HG02852 (cell line): ENCODE results near the gene LARP4B.
A peak's percentile ranks its signal among the peaks of the same experiment; 100 is the strongest.
"Not testable (repeated sequence)": the region's sequence is repeated elsewhere in the genome, so short reads cannot be mapped to it uniquely, and the experiment has no call there.

Experiments
- ATAC-seq: cut with Tn5 transposase; IDR thresholded peaks from one replicate; pipeline ENCODE4 v1.9.1; 2021; ENCODE audit warnings: mild to moderate bottlenecking, moderate library complexity; ENCODE audit not compliant: unreplicated experiment

LARP4B gene

GRCh38 chr10:958856-959255, 27.4 kb upstream of the LARP4B start:
- ATAC-seq = no peak

DNA sequence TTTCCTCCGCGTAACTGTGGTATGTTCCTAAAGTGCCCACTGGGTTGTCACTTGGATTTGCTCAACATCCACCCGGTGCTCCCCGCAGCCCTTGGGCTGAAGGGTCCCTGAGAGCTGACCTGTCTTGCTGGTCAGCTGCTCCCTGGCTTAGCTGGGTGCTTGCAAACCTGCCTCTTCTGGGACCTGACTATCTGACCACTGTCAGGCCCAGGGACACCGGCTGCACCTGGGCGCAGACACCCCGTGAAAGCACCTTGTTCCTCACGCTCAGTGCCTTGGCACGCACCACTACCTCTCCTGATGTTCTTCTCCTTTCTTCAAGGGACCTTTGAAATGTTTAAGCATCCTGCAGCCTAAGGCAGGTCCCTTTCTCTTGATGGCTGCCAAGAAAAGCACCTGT, 26.6 kb upstream of the LARP4B start:
- ATAC-seq = no peak

DNA sequence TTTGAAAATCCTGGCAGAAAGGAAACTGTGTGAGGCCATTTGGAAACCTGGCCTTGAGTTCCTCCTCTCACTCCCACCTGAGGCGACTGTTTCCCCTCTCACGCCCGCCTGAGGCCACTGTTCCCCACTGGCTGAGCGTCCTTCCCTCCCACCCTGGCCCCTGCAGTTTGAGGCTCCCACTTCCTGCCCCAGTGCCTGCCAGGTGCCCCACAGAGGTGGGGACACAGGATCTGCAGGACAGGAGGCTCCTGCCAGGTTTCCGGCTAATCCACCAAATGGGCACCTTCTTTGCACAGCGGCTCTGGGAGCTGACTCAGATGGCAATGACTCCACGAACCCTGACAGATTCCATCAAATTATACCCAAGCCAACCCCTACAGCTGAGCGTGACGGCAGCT, 24.3 kb upstream of the LARP4B start:
- no peak for ATAC-seq

- ATAC-seq = no peak
Observed at GRCh38 chr10:955127-955819, 23.8 kb upstream of the LARP4B start.

DNA sequence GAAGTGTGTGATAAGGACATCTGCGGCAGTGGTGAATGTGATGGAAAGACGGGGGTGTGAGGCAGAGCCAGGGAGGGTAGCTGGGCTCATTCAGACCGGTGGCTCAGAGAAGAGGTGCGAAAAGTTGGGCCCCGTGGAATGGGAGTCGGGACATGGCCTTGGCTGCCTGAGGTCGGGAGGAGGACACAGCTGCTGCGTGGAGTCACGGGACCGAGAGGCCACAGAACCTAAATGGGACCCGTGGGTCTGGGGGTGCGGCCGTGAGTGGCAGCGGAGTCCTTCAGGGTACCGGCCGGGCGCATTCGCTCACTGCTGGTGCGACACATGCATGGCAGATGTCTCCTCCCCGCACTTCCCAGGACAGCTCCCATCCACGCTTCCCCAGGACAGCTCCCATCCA, 22.9 kb upstream of the LARP4B start:
- ATAC-seq = no peak

DNA sequence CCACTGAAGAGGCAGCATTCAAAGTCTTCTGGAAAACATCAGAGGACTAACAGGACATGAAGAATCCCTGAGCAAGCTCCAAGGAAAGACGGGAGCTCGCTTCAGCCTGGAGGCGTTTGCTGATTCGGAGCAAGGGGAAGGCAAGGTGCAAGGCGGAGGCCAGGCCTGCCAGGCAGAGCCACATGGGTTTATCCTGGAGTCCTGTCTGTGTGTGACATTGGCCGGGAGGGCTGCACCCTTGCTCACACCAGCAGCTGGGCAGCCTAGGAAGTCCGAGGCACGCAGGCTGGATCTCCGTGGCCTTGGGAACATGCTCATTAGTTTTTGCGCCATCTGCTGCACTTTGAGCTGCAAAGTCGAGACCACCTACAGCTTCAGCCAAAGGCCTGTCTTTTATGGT, 22.3 kb upstream of the LARP4B start:
- no peak for ATAC-seq

GRCh38 chr10:949446-949845, 17.9 kb upstream of the LARP4B start:
- no peak for ATAC-seq

GRCh38 chr10:948347-948746, 16.8 kb upstream of the LARP4B start:
- ATAC-seq = no peak

GRCh38 chr10:947881-948280, 16.4 kb upstream of the LARP4B start:
- no peak for ATAC-seq

GRCh38 chr10:947051-947450, 15.5 kb upstream of the LARP4B start:
- ATAC-seq = no peak

- ATAC-seq = no peak
Observed at GRCh38 chr10:945778-946177, 14.3 kb upstream of the LARP4B start.

DNA sequence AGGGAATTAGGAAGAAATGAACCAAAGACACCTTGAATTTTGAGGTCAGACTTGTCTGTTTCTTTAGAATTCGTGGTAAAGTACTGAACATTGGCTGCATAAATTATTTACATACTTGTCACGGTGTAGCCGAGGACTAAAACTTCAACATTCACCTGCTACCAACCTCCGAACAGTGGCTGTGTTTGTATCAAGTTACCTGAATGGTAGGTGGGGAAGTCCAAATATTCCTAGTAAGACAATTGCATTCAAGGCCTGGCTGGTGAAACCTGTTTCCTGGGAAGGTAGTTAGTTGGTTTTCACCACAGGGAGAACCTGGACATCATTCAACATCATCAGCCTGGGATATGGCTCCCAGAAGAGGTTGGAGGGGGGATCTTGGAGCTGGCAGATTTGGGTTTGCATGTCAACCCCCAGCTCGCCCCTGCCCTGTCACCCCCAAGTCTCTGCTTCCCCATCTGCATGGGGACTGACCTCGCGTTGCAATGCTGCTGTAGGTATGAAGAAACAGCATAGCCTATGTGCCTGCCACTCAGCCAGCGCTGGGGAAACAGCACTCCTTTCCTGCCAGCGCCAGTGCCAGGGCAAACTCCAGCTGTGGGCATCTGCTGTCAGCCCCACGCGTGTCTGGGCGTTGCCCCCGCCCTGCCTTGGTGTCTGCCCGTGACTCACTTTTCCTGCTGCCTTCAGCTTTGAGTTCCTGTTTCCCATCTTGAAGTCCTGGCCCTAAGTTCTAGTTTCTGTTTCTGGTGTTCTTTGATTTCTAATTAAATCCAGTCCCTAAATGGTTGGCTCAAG, 12.7 kb upstream of the LARP4B start:
- ATAC-seq = peak; percentile 28

- peak; percentile 68 for ATAC-seq
Observed at GRCh38 chr10:943334-944033, 12.0 kb upstream of the LARP4B start.

DNA sequence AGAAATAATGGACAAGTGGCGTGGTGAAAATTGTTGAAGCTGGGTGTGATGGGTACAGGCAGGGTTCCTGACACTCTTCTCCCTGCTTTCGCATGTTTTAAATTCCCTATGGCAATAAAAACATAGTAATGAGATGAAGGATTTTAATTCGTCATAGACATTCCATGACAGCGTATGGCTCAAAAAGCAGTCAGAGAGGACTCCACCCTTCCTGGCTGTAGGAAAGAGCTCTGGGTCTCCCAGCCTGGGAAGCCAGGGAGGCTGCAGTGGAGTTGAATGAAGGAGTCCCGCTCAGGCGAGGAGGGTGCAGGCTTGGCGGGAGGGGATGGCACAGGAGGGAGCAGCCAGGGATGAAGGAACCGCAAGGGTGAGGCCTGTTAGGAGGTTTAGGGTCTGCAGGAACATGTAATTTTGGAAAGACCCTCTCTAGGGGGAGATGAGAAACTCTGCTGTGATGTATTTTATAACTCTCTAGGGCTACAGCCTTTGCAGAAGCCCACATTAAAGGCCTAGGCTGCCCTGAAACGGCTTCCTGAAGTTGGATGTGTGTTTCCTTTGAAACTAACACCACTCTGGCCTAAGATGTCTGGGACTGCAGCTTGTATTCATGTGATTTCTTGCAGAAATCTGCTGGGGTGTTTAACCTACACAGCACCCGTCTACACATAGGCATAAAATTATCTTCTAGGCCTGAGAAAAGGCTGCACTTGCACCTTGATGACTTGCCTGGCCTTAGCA, 7.6 kb upstream of the LARP4B start:
- no peak for ATAC-seq

- ATAC-seq = no peak
Observed at GRCh38 chr10:934746-935406, 3.4 kb upstream of the LARP4B start.

- ATAC-seq = not testable (repeated sequence)
Observed at GRCh38 chr10:934165-934564, 2.7 kb upstream of the LARP4B start.

GRCh38 chr10:932589-932988, 1.1 kb upstream of the LARP4B start:
- ATAC-seq = no peak

- ATAC-seq = peak; percentile 1
Observed at GRCh38 chr10:930625-931325, 730 bp downstream of the LARP4B start.

- ATAC-seq = peak; percentile 23
Observed at GRCh38 chr10:929960-930624, 1.4 kb downstream of the LARP4B start.

GRCh38 chr10:927131-927530, 4.4 kb downstream of the LARP4B start:
- ATAC-seq = no peak
